ENCODE data around the gene SLC35G3. TPM values are rescaled to one million over a fixed set of nuclear protein-coding genes. Genes with fewer than 3 reads are reported as not detected.

The SLC35G3 gene
- total and polyA plus RNA-seq, 2 of the 13 experiments (the other 11 are each of a cell fraction or from before 2014, with no cell fraction given) = not detected

DNA sequence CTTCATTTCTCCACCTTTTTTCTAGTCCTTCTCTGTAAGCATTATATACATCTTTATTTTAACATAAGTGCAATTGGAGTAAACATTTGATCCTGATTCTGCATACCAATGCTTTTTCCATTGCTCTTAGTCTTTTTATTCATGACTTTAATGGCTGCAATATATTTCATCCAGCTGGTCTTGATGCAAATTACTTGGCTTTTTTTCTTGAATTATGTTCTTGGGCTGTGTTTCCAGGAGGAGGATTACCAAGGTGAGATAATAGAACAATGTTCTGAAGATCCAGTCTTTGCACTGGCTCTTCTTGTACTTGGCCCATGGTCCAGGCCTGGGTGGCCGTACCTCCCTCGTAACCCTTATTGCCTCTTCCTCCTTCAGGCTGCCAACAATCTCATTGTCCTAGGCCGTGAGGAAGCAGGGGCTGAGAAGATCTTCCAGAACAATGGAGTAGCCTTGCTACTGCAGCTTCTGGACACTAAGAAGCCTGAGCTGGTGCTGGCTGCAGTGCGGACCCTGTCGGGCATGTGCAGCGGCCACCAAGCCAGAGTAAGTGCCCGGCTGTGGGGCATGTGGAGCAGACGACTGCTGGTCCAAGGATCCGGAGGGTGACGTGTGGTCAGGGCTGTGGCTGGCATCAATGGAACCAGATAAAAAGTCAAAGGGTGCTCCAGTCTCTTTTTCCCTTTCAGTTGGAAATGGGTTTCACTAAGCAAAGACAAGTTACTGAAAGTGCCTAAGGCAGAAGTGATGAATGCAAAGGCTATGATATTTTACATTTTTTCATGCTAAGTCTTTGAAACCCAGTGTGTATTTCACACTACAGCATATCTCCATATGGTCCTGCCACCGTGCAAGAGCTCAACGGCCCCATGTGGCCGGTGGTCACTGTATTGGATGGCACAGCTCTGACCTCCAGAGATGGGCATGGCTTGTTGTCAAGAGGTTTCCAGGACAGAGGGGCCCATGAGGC, 39.7 kb downstream of the SLC35G3 start:
- Histone ChIP-seq H3K9me3 (ENCODE audit: low read length) (no peaks in the 10 kb centered on the region), H4K20me1 (ENCODE audit: insufficient read depth, low read length) (no peaks in the 10 kb centered on the region), H3K79me2 (ENCODE audit: insufficient read depth, low read length) (no peaks in the 10 kb centered on the region), H3K4me3 (replicated peaks in 1 of 3; ENCODE audit: insufficient read depth in 1 of 3, low read depth in 2 of 3, low read length in 3 of 3) (no peak overlapping the region), H3K4me2 (ENCODE audit: low read depth, low read length) (no peak overlapping the region), H3K27ac (ENCODE audit: extremely low read length, insufficient read depth, low read length) (no peak overlapping the region), H3K9ac (ENCODE audit: insufficient read depth, low read depth, low read length) (no peak overlapping the region), H3K4me1 (ENCODE audit: insufficient read depth, low read length) (no peaks in the 10 kb centered on the region), H3K27me3 (ENCODE audit: control insufficient read depth in 1 of 2, insufficient read depth in 2 of 2, low read length in 2 of 2) (peaks cover 2 to 13% of the 10 kb centered on the region in 2 experiments; a peak in 3 of 5 replicates), H3K36me3 (replicated peaks in 1 of 2; ENCODE audit: control insufficient read depth in 1 of 2, insufficient read depth in 2 of 2, low read length in 2 of 2) (no peaks in the 10 kb centered on the region), H2AFZ (ENCODE audit: low read length) (no peak overlapping the region)
- ChIA-PET POLR2A (no interaction called here), CTCF (ENCODE audit: low intra/inter-chr PET ratio, low total read pairs) (no interaction called here)
- 47% methylated on average over 7 of the region's 13 CpGs for WGBS (ENCODE audit: low lambda C conversion rate)
- TF ChIP-seq U2AF1 (optimal IDR thresholded peaks at IDR 0.05; ENCODE audit: low read depth, low read length) = no peak
- TF ChIP-seq TBL1XR1 (IDR thresholded peaks at IDR 0.05; ENCODE audit: borderline replicate concordance, low read length, partially characterized antibody) = no peak
- no peak for TF ChIP-seq MEIS2 (CRISPR knock-in tag; IDR thresholded peaks at IDR 0.05)
- no peak for TF ChIP-seq GPN1 (CRISPR knock-in tag; IDR thresholded peaks at IDR 0.05; ENCODE audit: borderline replicate concordance)
- TF ChIP-seq ZFAT (CRISPR knock-in tag; conservative IDR thresholded peaks at IDR 0.05) = no peak
- TF ChIP-seq ZNF496 (CRISPR knock-in tag; IDR thresholded peaks at IDR 0.05; ENCODE audit: insufficient replicate concordance) = no peak
- no peak for TF ChIP-seq TEAD3 (CRISPR knock-in tag; optimal IDR thresholded peaks at IDR 0.05; ENCODE audit: borderline replicate concordance)
- TF ChIP-seq FOXK1 (CRISPR knock-in tag; IDR thresholded peaks at IDR 0.05; ENCODE audit: borderline replicate concordance, low read depth) = no peak
- no peak for TF ChIP-seq HNF4A (CRISPR knock-in tag; IDR thresholded peaks at IDR 0.05)
- no peak for TF ChIP-seq ZNF597 (CRISPR knock-in tag; IDR thresholded peaks at IDR 0.05)
- no peak for TF ChIP-seq ZNF569 (CRISPR knock-in tag; IDR thresholded peaks at IDR 0.05; ENCODE audit: borderline replicate concordance)
- no peak for TF ChIP-seq ZSCAN29 (CRISPR knock-in tag; conservative IDR thresholded peaks at IDR 0.05)
- no peak for TF ChIP-seq FOXK2 (IDR thresholded peaks at IDR 0.05)
- no peak for TF ChIP-seq NCOA5 (CRISPR knock-in tag; IDR thresholded peaks at IDR 0.05)
- TF ChIP-seq PRDM15 (CRISPR knock-in tag; IDR thresholded peaks at IDR 0.05) = no peak
- no peak for TF ChIP-seq PRDM4 (CRISPR knock-in tag; IDR thresholded peaks at IDR 0.05; ENCODE audit: borderline replicate concordance)
- no peak for TF ChIP-seq ZFP37 (CRISPR knock-in tag; IDR thresholded peaks at IDR 0.05; ENCODE audit: borderline replicate concordance)
- no peak for TF ChIP-seq ZNF282 (IDR thresholded peaks at IDR 0.05; ENCODE audit: partially characterized antibody)
- intact Hi-C loops (cut with micrococcal nuclease; ENCODE audit: unreplicated experiment) (no loop called here), in situ Hi-C loops (cut with HindIII; ENCODE audit: extremely low pct_ligation_motif_present, low pct_unique_long_range_greater_than_20kb) (no loop called here)
- FAIRE-seq (no peak), ATAC-seq (no peak), DNase-seq (ENCODE audit: low spot score) (no peak)
- no TSS peak for BruUV-seq (replicated peaks)
